NT2/D1 (cell line): ENCODE measurements around the gene CYYR1.

Experiments used
- DNase-seq: peaks from one replicate; pipeline ENCODE4 v3.0.0-alpha.2; 2011; ENCODE audit warnings: low read depth, low spot score
- H3K27me3 ChIP-seq: 2 replicates; pipeline ENCODE4 v1.6.0; 2011; ENCODE audit warnings: mild to moderate bottlenecking; ENCODE audit not compliant: insufficient read length, insufficient read depth
- H3K36me3 ChIP-seq: 2 replicates; pipeline ENCODE4 v1.6.1; 2011; ENCODE audit warnings: mild to moderate bottlenecking, low read length, mixed read lengths; ENCODE audit not compliant: insufficient read depth, insufficient read length
- H3K4me1 ChIP-seq: 2 replicates; pipeline ENCODE4 v1.5.1; 2011; ENCODE audit not compliant: insufficient read depth, insufficient read length
- H3K4me3 ChIP-seq: 2 replicates; pipeline ENCODE4 v1.5.1; 2011; ENCODE audit warnings: low read depth; ENCODE audit not compliant: insufficient read length
- H3K9ac ChIP-seq: 2 replicates; pipeline ENCODE4 v1.6.0; 2011; ENCODE audit warnings: low read depth; ENCODE audit not compliant: insufficient read length
- H3K9me3 ChIP-seq: 2 replicates; pipeline ENCODE4 v1.5.1; 2011; ENCODE audit warnings: mild to moderate bottlenecking, low read length; ENCODE audit not compliant: insufficient read depth
- SUZ12 ChIP-seq: IDR thresholded peaks from 2 replicates; pipeline ENCODE4 v1.6.1; 2011; ENCODE audit not compliant: insufficient read length, insufficient read depth; ENCODE audit errors: extremely low read depth
- YY1 ChIP-seq: IDR thresholded peaks from 2 replicates; pipeline ENCODE4 v1.6.1; 2011; ENCODE audit not compliant: insufficient read length, insufficient read depth
- ZNF274 ChIP-seq: IDR thresholded peaks from 2 replicates; pipeline ENCODE4 v1.6.1; 2011; ENCODE audit warnings: mild to moderate bottlenecking, low read depth, low read length

The CYYR1 gene

DNA sequence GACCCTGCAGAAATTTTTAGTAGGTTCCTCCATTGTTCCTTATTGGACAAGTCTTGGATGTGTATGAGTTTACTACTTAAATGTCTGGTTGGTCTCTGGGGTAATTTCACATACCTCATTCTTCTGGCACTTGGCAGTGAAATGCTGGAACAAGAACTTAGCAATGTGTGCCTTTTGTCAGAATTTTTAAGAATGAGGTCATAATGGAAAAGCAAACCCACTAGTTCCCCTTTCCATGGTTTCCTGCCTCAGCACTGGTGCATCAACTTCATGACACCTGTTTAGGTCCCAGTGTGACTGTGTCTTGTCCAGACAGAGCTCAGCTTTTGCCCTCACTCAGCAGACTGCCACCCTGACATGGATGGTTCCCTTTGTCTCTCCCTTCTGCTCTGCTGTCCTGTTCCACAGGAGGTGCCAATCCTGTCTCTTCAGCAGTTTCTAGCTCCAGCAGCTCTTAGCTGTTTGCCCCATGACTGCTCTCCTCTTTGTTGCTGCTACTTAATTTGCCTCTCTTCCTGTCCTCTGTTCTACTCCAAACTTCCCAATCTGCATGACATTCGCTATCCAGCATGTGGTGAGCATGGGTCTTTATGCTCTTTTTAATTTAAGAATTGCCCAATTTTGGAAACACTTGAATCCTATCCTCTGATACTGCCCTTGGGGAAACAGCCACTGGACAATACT lies 135.6 kb downstream of the CYYR1 start:
- Histone ChIP-seq H3K9me3 (no peaks in the 10 kb centered on the region), H3K27me3 (no peaks in the 10 kb centered on the region), H3K4me1 (no peaks in the 10 kb centered on the region), H3K9ac (no peak overlapping the region), H3K4me3 (no peak overlapping the region), H3K36me3 (no peaks in the 10 kb centered on the region)
- TF ChIP-seq SUZ12 = no peak
- no peak for TF ChIP-seq ZNF274
- no peak for TF ChIP-seq YY1
- no peak for DNase-seq

DNA sequence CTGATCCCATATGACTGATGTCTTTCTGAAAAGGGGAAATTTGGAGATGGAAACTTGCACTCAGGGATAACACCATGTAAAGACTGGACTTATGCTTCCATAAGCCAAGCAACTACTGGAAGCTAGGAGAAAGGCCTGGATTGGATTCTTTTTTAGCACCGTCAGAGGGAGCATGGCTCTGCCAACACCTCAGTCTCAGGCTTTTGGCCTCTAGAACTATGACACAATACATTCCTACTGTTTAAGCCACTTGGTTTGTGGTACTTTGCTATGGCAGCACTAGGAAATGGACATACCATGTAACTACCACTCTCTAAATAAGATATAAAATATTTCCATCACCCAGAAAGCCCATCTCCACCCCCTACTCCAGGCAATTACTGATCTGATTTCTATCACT lies 139.7 kb downstream of the CYYR1 start:
- Histone ChIP-seq H3K4me3 (no peak overlapping the region), H3K9ac (no peak overlapping the region), H3K36me3 (no peaks in the 10 kb centered on the region), H3K27me3 (no peaks in the 10 kb centered on the region), H3K9me3 (no peaks in the 10 kb centered on the region), H3K4me1 (no peaks in the 10 kb centered on the region)
- no peak for TF ChIP-seq ZNF274
- no peak for DNase-seq

DNA sequence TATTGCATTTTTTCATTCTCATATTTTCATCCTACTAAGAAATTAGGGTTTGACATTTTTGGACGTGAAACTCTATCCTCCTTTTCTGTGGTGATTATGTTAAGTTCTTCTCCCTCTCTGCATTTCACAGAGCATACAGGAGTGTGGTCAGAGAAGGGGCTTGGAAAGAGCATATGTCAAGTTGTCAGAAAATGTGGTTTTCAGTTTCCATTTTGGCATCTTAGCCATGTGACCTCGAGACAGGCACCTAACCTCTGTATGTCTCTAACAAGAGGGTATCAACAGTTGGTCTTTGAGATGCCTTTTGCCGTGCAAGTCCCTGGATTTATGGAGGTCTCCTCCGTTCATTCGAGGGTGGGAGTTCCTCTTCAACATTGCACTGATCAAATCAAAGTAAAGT lies 140.7 kb downstream of the CYYR1 start:
- Histone ChIP-seq H3K4me3 (no peak overlapping the region), H3K4me1 (no peaks in the 10 kb centered on the region), H3K9ac (no peak overlapping the region), H3K9me3 (no peaks in the 10 kb centered on the region), H3K36me3 (no peaks in the 10 kb centered on the region), H3K27me3 (no peaks in the 10 kb centered on the region)
- no peak for DNase-seq
- TF ChIP-seq SUZ12 = no peak
- no peak for TF ChIP-seq ZNF274
- TF ChIP-seq YY1 = no peak

DNA sequence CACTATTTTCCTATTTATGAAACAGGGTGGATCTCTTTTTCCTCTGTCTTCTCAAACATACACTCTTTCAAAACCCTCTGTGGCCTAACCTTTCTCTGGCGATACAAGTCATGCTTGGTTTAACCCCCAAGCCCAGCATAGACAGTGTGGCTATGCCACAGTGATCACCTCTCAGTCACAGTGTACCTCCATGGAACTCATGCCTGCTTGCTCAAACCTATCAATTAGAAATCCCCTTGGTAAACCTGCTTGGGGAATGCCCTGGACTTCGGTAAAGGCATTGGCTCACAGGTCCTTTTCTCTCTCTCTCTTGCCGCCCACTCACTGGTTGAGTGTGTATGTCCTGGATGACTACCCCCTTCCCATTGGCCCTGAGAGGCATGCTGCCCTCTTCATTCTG lies 147.5 kb downstream of the CYYR1 start:
- H3K4me1 ChIP-seq = no peaks in the 10 kb centered on the region
- no peaks in the 10 kb centered on the region for H3K9me3 ChIP-seq
- TF ChIP-seq ZNF274 (no peak), SUZ12 (no peak), YY1 (no peak)
- no peaks in the 10 kb centered on the region for H3K27me3 ChIP-seq
- no peak overlapping the region for H3K4me3 ChIP-seq
- no peaks in the 10 kb centered on the region for H3K36me3 ChIP-seq
- DNase-seq = no peak
- no peak overlapping the region for H3K9ac ChIP-seq

DNA sequence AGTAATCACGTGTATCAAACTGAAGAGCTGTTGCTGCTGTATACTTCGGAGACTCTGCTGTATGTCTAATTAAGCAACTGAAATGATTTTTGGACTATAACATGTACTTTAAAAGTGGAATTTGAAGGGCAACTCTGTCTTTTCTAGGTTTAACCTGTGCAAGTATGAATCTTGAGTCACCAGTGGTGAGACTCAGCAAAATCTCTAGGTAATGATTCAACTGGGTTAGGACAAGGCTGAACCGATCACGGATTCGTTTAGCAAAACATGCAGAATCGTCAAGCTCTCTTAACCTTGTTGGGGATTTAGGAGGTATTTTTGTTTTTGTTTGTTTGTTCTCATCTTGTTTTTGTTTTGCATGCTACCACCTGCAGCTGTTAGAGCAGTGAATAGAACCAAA lies 149.6 kb downstream of the CYYR1 start:
- Histone ChIP-seq H3K36me3 (no peaks in the 10 kb centered on the region), H3K9me3 (peaks cover 13% of the 10 kb centered on the region; the same call in 1 of the 2 replicates), H3K27me3 (no peaks in the 10 kb centered on the region), H3K4me1 (no peaks in the 10 kb centered on the region), H3K4me3 (no peak overlapping the region), H3K9ac (no peak overlapping the region)
- DNase-seq = no peak
- TF ChIP-seq ZNF274 (no peak), SUZ12 (no peak), YY1 (no peak)

DNA sequence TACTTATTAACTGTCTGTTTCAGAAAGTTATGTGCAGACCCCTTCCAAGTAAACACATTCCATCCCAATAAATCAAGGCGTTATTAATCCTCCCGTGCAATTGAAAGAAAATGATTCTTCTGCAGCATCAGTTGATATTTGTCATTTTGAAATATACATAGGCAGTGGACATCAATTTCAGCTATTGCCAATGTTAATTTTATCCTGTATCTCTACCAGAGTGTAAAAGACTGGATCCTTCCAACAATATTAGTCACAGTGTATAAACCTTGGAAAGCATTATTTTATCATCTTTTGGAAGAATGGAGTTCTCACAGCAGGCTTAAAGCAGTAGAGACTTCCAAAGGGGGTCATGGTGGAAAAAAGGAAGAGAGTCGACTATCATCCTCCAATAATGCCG lies 150.4 kb downstream of the CYYR1 start:
- no peak for TF ChIP-seq SUZ12
- no peak for TF ChIP-seq ZNF274
- no peak for TF ChIP-seq YY1
- DNase-seq = no peak
- Histone ChIP-seq H3K36me3 (no peaks in the 10 kb centered on the region), H3K9ac (no peak overlapping the region), H3K27me3 (no peaks in the 10 kb centered on the region), H3K4me1 (no peaks in the 10 kb centered on the region), H3K4me3 (no peak overlapping the region), H3K9me3 (peaks cover 13% of the 10 kb centered on the region; the same call in 1 of the 2 replicates)

DNA sequence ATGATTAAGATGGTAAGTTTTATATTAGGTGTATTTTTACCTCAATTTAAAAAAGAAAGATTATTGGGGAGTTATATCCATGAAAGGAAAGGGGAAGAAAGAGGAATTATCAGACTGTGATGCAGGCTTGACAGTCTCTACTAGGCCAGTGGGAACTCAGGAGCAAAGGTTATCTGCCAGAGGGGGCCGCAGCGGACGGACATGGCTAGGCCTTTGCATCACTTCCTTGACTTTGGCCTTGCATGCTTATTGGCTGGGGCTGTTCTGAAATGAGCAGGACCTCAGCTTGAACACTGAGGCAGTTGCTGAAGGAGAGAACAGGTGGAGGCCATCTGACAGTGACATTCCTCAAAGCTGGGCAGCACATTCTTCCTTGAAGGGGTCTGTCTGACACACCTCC lies 150.9 kb downstream of the CYYR1 start:
- no peaks in the 10 kb centered on the region for H3K27me3 ChIP-seq
- no peak for DNase-seq
- H3K4me3 ChIP-seq = no peak overlapping the region
- no peak overlapping the region for H3K9ac ChIP-seq
- no peaks in the 10 kb centered on the region for H3K36me3 ChIP-seq
- TF ChIP-seq SUZ12 (no peak), ZNF274 (no peak), YY1 (no peak)
- peaks cover 13% of the 10 kb centered on the region; the same call in 1 of the 2 replicates for H3K9me3 ChIP-seq
- H3K4me1 ChIP-seq = no peaks in the 10 kb centered on the region
